HFFc6 (cell line): ENCODE results near the gene USP38. TPM values are rescaled to one million over a fixed set of nuclear protein-coding genes. Genes with fewer than 3 reads are reported as not detected.
"Not testable (repeated sequence)": the region's sequence is repeated elsewhere in the genome, so short reads cannot be mapped to it uniquely, and the experiment has no call there.

Source experiments
- DNase-seq: peaks from one replicate; pipeline ENCODE4 v3.0.0-alpha.2; 2018
- H3K27ac Mint-ChIP-seq: 2 replicates; pipeline ENCODE4 v1.8.0; 2020; ENCODE audit warnings: mild to moderate bottlenecking, mixed read lengths
- H3K27me3 Mint-ChIP-seq: 2 replicates; pipeline ENCODE4 v1.8.0; 2021; ENCODE audit warnings: mild to moderate bottlenecking, moderate library complexity, mixed read lengths; ENCODE audit not compliant: insufficient read depth
- H3K36me3 Mint-ChIP-seq: 2 replicates; pipeline ENCODE4 v1.8.0; 2021; ENCODE audit warnings: low read depth, mixed read lengths
- H3K4me1 Mint-ChIP-seq: 2 replicates; pipeline ENCODE4 v1.8.0; 2020; ENCODE audit warnings: low read depth, mixed read lengths
- H3K4me3 Mint-ChIP-seq: 2 replicates; pipeline ENCODE4 v1.8.0; 2020; ENCODE audit warnings: mild to moderate bottlenecking, moderate library complexity, mixed read lengths
- H3K9me3 Mint-ChIP-seq: 2 replicates; pipeline ENCODE4 v1.8.0; 2020; ENCODE audit warnings: mild to moderate bottlenecking, mixed read lengths
- CTCF ChIP-seq: fragments of 200-600 bp; sonication (generic); IDR thresholded peaks from 2 replicates; pipeline ENCODE4 v1.5.0; 2021; ENCODE audit warnings: antibody characterized with exemption, mild to moderate bottlenecking
- total RNA-seq, 6 experiments: library from RNA; stranded (reverse); fragmentation: NEBNext Ultra II Directional; extraction: Animal tissue kit (Norgen Biotek cat#: 25700); gene quantifications; 2 replicates in 1 of 6; 3 replicates in 5 of 6; pipeline ENCODE4 v1.2.3, GENCODE V29; 2021

USP38 gene
- total RNA-seq, 6 experiments from 2014 or later = 13.8 to 20.4 (median 18.3) TPM

GRCh38 chr4:143254491-143255226 is 69.9 kb downstream of the USP38 start:
- Mint-ChIP-seq H3K9me3 (no peaks in the 10 kb centered on the region), H3K27me3 (no peaks in the 10 kb centered on the region), H3K4me3 (no peak overlapping the region), H3K27ac (no peak overlapping the region), H3K4me1 (peaks cover 29% of the 10 kb centered on the region), H3K36me3 (no peaks in the 10 kb centered on the region)
- DNase-seq = no peak
- TF ChIP-seq CTCF = no peak

GRCh38 chr4:143256456-143256855 is 71.7 kb downstream of the USP38 start:
- no peaks in the 10 kb centered on the region for H3K9me3 Mint-ChIP-seq
- no peak for DNase-seq
- H3K4me3 Mint-ChIP-seq = no peak overlapping the region
- H3K4me1 Mint-ChIP-seq = peaks cover 24% of the 10 kb centered on the region
- H3K27me3 Mint-ChIP-seq = no peaks in the 10 kb centered on the region
- no peak overlapping the region for H3K27ac Mint-ChIP-seq
- no peak for TF ChIP-seq CTCF
- no peaks in the 10 kb centered on the region for H3K36me3 Mint-ChIP-seq

- Mint-ChIP-seq H3K27me3 (no peaks in the 10 kb centered on the region), H3K27ac (no peak overlapping the region), H3K4me1 (peaks cover 15% of the 10 kb centered on the region; the same call in 1 of the 2 replicates), H3K4me3 (no peak overlapping the region), H3K9me3 (no peaks in the 10 kb centered on the region), H3K36me3 (no peaks in the 10 kb centered on the region)
- no peak for DNase-seq
- TF ChIP-seq CTCF = no peak
Observed at GRCh38 chr4:143257356-143257755, 72.6 kb downstream of the USP38 start.

GRCh38 chr4:143260750-143261149 is 76.0 kb downstream of the USP38 start:
- Mint-ChIP-seq H3K9me3 (no peaks in the 10 kb centered on the region), H3K27ac (no peak overlapping the region), H3K36me3 (no peaks in the 10 kb centered on the region), H3K27me3 (no peaks in the 10 kb centered on the region), H3K4me1 (0 out of 2 replicates have a peak, but pooled peaks cover 5% of the 10 kb centered on the region), H3K4me3 (no peak overlapping the region)
- peak; percentile 6 for DNase-seq
- TF ChIP-seq CTCF = no peak

GRCh38 chr4:143262838-143263237 is 78.1 kb downstream of the USP38 start:
- Mint-ChIP-seq H3K9me3 (peaks cover 10% of the 10 kb centered on the region), H3K4me1 (no peaks in the 10 kb centered on the region), H3K36me3 (no peaks in the 10 kb centered on the region; the same call in 1 of the 2 replicates), H3K27me3 (no peaks in the 10 kb centered on the region), H3K4me3 (no peak overlapping the region), H3K27ac (no peak overlapping the region)
- no peak for TF ChIP-seq CTCF
- DNase-seq = no peak

- H3K27me3 Mint-ChIP-seq, H3K27ac Mint-ChIP-seq, H3K4me1 Mint-ChIP-seq, H3K4me3 Mint-ChIP-seq, DNase-seq, H3K36me3 Mint-ChIP-seq: not testable (repeated sequence)
- peaks cover 14% of the 10 kb centered on the region for H3K9me3 Mint-ChIP-seq
Observed at GRCh38 chr4:143267690-143268089, 83.0 kb downstream of the USP38 start.
